ENCODE results near the gene DTNBP1.

- no peak for TF ChIP-seq RXRA (IDR thresholded peaks at IDR 0.05)
- TF ChIP-seq CTCF (IDR thresholded peaks at IDR 0.05; ENCODE audit: low read depth, low read length, missing input control): no peak
- no peak for TF ChIP-seq TAF1 (conservative IDR thresholded peaks at IDR 0.05)
- TF ChIP-seq ZBTB33 (IDR thresholded peaks at IDR 0.05): no peak
- no peak for TF ChIP-seq ATF3 (IDR thresholded peaks at IDR 0.05)
- no peak for TF ChIP-seq SP1 (IDR thresholded peaks at IDR 0.05)
- no peak for TF ChIP-seq REST (IDR thresholded peaks at IDR 0.05)
- no peak for TF ChIP-seq YY1 (IDR thresholded peaks at IDR 0.05)
- TF ChIP-seq NR2F2 (IDR thresholded peaks at IDR 0.05): no peak
- no peak for TF ChIP-seq HNF4A (conservative IDR thresholded peaks at IDR 0.05)
- no peak for TF ChIP-seq GABPA (IDR thresholded peaks at IDR 0.05 in 1 of 2, conservative IDR thresholded peaks at IDR 0.05 in 1 of 2)
- TF ChIP-seq MAX (IDR thresholded peaks at IDR 0.05): no peak
- no peak for TF ChIP-seq RAD21 (IDR thresholded peaks at IDR 0.05)
- TF ChIP-seq JUND (IDR thresholded peaks at IDR 0.05): no peak
Observed at GRCh38 chr6:15515660-15516375, 147.0 kb downstream of the DTNBP1 start.

Data from liver (tissue), 3 donors.